HG03342 (cell line): Measurements from ENCODE around the gene ANKS6.
"Not testable (repeated sequence)": the region's sequence is repeated elsewhere in the genome, so short reads cannot be mapped to it uniquely, and the experiment has no call there.

Source experiments
- ATAC-seq: cut with Tn5 transposase; IDR thresholded peaks from one replicate; pipeline ENCODE4 v1.9.1; 2021; ENCODE audit warnings: mild to moderate bottlenecking, moderate library complexity; ENCODE audit not compliant: unreplicated experiment

ANKS6 gene

DNA sequence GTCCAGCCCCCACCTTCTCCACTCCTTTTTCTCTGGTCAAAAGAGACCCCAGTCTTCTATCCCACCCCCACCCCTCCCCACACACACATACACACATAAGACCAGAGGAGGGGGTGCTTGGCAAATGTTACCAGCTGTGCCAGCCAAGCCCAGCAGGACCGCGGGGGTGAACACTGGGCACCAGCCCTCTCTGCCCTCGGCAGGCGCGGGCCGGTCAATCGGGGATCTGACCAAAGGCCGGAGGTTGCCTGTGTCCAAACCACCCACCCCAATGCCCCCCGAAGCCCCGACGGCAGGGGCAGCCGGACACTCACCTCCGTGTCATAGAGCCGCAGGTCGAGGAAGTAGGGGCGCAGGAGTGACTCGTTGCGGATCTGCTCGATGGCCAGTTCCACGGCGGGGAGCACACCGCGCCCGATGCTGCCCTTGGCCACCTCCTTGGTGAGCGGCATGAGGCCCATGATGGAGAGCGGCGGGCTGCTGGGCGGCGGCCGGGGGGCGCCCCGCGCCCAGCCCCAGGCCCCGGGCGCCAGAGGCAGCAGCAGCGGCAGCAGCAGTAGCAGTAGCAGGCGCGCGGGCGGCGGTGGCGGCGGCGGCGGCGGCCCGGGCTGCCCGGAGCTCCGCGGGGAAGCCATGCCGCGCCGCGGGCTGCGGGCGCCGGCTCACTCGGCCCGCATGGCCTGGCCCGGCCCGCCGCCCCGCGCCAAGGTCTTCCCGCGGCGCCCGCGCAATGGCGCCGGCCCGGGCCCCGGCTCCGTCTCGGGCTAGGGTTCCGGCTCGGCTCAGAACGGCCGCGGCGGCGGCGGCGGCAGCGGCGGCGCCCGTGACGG, 88.0 kb downstream of the ANKS6 start:
- no peak for ATAC-seq

DNA sequence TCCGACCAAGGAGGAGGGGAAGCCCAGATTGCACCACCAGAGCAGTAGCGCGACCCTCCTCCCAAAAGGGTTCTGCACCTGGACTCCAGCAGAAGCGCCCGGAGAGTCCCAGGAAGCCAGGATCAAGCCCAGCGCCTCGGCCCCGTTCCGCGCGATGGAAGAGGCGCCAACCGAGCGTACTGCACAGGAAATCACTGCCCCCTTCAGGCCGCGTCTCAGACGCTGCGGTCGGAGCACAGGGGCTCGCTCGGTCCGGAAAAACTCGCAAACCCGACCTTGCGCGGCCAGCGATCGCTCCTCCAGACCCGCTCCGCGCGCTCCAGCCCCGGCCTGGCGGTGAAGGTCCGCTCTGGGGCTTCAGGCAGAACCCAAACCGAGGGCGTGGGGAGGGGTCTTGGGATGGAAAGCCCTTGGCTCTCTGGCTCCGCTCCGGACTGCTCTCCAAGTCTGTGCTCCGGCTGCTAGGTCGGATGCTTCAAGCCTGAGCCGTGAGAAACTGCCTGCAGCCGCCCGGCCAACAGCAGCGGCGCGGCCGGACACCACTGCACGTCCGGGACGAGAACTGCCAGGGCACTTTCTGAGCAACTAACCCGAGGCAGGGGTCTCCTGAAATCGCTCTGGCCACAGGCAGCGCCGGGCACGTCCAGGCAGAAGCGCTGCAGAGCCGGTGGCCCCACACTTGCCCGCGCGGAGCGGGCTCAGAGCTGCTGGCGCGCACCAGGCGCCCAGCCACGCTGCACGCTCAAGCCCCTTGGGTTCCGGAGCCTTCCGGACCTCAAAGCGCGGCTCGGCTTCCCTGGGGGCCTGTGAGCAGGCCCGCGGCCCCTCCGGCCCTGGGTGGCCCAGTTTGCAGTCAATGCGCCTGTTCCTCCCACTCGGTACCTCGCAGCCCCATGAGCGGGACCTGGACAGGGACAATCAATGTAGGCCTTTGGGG, 88.9 kb downstream of the ANKS6 start:
- ATAC-seq = no peak

DNA sequence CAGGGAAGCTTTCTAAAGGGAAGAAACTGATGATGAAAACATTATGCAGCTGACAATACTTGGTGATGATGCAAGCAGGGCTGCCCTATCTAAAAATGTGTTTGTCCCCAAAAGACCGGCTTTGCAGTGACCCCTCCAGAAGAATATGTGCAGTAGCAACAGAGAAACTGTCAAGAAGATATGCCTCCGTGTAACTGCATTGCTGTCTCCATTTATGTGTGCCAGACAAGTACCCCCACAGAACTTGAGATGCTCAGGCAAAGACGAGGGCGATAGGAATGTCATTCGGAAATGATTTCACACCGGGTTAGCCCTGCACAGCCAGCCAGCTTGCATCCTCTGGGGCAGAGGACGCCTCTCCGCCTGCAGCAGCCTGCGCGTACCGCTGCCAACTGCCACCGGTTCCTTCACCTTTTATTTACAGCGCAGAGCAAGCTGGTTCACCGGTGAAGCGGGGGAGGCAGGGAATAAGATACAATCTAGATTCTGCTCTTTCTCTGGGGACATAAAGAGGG, 89.6 kb downstream of the ANKS6 start:
- no peak for ATAC-seq

DNA sequence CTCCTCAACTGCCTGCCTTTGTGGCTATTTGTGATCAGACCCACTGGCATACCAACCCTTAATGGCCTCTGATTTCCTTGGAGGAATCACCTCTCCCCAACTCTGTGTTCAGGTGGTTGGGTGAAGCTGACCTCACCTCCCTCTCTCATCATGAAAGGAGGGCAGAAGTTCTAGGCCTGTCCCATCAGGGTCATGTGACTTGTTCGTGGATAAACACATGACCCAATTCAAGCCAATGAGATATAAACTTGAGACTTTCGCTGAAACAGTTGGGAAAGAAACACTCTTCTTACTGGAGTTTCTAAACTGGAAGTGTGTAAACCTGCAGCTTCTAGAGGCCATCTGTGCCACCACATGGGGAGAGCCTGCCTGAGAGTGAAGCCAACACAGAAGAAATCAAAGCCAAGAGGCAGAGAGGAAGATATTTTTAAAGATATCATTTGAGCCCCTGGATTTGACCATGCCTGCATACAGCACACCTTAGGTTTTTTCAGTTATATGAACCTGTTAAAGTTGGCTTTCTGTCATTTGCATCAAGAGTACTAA, 93.4 kb downstream of the ANKS6 start:
- no peak for ATAC-seq

DNA sequence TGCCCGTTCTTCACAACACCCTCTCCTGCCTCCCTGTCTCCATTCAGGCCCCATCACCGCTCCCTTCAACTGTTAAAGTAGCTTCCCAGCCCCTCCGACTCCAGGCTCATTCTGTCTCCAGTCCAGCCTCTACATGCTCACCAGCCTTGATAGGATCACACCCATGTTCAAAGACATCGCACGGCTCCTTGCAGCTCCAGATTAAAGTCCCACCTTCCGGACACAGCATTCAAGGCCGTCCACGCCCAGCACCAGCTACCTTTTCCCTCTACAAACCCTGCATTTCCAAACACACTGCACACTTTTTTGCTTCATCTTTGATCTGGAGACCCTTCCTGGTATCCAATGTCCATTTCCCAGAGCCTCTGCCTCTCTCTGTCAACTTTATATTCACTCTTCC, 94.0 kb downstream of the ANKS6 start:
- no peak for ATAC-seq

DNA sequence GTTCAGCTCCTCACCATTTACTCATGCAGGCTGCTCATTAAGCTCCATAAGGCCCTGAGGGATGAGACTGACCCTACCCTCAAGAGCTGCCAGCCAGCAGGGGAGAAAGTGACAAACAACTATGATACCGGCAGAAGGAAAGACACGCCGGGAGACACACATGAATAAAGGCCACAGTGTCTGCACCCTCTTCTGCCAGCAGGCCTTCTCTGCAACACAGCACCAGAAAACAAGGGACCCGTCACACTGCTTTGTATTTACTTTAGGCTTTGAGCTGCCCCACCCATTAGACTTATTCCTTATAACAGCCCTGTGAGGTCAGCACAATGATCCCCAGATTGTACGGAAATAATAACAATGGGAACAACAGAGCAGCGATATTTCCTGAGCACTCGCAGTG, 94.8 kb downstream of the ANKS6 start:
- no peak for ATAC-seq

DNA sequence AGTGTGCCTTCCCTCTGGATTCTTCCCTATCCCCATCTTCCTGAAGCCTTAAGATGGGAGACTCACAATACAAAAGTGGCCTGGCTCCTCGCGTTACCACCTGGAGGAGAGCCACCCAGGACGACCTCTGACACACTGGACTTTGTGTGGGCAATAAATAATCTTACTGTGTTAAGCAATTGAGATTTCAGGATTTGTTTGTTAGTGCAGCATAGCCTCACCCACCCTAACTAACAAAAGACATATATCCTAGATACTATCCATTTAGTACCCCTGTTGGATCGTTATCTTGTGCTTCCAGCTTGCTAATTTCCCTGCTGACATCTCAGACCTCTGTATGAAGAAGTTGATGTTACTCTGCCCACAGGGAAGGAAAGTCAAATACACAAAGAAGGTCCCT, 95.6 kb downstream of the ANKS6 start:
- ATAC-seq = no peak

DNA sequence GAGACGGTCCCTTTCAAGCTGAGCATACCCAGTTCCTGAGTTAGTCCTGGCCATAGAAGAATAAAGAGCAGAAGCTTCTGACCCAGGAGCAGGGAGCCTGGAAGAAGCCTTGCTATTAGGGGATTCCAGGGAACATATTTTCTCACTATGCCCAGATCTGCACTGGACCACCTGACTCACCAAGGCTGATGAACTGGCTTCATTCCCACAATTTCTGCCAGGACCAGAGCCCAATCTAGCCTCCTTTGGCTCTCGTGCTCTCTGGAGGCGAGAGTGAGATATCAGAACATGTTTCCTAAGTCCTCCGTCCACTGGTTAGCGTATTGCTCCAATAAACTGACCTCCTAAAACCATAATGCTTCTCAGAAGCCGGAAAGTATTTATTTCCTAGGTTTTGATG, 97.5 kb downstream of the ANKS6 start:
- no peak for ATAC-seq

DNA sequence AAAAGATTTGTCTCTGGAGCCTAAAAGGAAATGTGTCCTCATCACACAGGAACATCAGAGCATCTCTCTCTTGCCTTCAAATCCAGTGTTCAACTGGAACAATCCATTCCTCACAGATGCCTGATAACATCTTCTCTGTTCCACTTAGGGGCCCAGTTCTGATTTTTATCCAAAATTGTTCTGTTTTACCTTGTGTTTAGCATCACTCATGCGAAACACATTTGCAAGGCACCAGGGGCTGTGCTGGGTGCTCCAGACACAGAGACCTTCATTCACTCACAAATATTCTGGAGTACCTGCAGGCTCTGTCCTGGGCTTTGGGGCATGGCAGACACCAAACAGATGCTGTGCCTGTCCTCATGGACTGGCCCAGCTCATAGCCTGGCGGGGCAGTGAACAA, 101.4 kb downstream of the ANKS6 start:
- no peak for ATAC-seq

DNA sequence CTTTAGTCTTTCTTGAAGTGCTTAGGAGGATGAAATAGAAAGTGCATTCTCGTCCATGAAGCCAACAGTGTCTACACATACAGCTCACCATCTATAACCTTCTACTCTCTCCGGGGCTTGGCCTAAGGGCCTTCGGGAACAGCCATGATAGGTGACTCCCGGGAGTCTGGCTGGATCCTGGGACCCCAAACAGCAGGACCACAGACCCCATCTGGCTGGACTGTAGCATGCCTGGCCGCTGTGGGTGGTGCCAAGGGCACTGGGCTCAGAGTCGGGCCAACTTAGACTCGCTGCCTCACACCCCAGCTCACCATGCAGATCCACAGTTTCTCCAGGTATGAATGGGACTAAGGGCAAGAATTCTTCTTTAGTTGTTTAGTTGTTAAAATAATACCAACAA, 104.0 kb downstream of the ANKS6 start:
- ATAC-seq = no peak

DNA sequence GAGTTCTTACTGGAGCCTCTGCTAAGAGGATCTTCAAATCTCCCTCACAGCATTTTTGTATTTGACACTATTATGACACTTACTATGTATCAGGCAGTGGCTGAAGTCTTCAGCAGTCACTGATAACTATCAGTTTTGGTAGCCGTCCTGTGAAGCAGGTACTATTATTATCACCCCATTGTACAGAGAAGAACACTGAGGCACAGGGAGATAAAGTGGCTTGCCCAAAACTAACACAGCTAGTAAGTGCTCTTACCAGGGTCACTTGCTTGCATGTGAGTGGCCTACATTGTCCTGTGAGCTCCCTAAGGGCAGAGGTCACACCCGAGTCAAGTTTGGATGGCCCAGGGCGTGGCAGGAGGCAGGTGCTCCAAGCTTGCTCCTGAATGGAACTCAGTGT, 104.5 kb downstream of the ANKS6 start:
- ATAC-seq = no peak

DNA sequence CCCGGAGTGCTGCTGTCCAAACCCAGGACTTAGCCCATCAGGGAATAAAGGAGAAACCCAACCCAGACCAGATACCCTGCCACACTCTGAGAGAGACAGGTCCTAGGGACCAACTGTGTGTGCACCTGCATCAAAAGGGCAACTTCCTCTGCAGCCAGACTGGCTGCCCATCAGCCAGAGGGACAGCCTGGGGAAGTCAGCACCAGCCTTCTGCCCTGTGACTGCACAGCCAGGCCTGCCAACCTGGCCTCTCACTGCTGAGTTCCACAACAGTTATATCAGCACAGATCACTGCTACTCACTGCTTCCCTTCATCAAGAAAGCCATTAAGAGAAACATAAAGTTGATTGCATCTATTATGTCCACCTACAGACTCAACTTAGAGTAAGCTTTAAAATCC, 105.7 kb downstream of the ANKS6 start:
- ATAC-seq = no peak

DNA sequence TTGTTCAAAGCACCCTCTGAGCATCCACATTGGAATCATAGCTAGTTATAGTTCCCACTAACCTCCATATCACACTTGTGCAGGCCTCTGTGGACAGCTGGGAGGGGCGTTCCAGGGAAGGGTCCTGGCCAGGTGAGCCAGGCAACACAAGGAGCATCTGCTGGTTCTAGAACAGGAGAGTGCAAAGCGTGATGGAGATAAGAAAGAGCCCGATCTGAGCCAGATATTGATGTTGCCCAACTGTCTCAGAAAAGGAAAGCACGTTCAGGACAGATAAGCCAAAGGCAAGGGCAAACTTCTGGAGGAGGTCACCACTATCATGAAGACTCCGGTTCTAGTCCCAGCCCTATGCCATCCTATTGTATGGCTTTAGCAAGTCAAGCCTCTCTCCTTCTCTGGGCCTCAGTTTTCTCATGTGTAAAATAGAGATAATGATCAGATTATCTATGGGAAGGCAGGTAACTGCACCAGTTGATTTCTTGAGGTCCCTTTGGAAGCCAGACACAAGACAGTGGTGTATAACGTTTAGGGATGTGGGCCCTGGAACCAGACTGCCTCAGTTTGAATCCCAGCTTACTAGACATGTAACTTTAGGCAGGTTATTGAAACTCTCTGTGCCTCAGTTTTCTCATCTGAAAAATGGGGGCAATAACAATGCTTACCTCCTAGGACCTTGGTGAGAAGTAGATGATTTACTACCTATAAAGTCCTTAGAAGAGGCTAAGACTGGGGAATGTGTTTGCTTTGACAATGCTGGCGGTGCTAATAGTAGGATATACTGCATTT, 107.5 kb downstream of the ANKS6 start:
- no peak for ATAC-seq

DNA sequence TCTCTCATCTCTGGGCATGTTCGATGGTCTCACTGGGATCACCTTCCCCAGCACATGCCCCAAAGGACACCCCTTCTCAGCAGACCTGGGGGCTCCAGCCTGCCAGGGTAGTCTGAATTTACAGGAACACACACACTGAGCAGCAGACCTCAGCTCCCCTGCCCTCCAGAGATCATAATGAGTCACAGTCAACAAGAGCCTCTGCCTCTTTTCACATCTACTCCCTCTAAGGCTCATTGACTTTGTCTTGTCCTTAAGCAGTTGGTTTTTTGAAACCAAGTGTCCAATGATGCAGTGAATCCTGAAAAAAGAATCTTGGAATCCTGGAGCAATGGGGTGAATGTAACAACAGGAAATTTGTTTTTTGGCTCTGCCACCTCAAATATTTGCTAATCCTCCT, 108.4 kb downstream of the ANKS6 start:
- ATAC-seq = no peak

DNA sequence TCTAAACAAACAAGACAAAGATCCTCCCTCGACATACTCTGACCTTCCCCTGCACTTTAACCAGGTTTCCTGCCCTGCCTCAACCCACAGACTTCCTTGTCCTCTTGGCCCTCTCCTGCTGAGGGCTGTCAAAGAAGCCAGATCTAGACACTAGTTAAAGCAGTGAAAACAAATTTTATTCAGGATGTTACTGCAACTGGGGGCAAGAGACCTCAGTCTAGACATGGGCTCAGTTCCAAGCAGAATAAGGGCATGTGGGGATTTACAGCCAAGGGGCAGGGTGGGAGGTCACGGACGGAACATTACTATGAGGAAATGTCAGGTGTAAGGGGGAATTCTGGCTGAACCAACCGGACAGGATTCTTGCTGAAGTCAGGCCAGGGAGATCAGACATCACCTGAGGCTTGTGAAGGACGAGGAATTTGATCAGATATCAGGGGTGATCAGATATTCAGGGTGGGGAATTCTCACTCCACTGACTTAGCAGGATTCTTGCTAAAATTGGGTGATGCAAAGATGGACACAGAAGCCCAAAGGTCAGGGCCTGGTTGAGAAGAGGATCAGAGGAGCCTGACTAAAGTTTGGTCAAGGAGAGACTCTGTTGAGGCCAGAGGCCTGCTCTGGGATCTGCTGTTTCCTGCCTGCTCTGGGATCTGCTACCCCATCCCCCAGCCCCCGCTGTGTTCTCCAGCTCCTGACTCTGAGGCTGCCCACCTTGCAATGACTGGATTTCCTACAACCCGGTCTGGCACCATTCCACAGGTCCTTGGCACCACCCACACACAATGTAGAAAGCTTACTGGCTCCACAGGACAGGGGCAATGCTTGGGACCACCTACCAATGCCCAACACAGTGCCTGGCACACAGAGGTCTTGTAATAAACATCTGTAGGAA, 109.1 kb downstream of the ANKS6 start:
- no peak for ATAC-seq

DNA sequence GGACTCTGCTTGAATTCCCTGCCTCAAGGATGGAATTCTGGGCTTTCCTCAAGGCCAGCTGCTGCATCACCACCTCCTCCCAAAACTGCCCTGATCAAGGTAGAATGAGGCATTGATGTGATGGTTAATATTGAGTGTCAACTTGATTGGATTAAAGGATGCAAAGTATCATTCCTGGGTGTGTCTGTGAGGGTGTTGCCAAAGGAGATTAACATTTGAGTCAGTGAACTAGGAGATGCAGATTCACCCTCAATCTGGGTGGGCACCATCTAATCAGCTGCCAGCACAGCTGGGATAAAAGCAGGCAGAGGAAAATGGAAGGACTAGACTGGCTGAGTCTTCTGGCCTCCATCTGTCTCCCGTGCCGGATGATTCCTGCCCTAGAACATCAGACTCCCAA, 111.5 kb downstream of the ANKS6 start:
- not testable (repeated sequence) for ATAC-seq
